NCI-H82 treated with DMSO at 0.1 percent for 48 hours (cell line): ENCODE measurements around the gene SYNE2.

Source experiments
- DNase-seq: peaks from one replicate; lab custom pipeline; 2025; ENCODE audit not compliant: unreplicated experiment; lab: John Stamatoyannopoulos, UW

Gene SYNE2

DNA sequence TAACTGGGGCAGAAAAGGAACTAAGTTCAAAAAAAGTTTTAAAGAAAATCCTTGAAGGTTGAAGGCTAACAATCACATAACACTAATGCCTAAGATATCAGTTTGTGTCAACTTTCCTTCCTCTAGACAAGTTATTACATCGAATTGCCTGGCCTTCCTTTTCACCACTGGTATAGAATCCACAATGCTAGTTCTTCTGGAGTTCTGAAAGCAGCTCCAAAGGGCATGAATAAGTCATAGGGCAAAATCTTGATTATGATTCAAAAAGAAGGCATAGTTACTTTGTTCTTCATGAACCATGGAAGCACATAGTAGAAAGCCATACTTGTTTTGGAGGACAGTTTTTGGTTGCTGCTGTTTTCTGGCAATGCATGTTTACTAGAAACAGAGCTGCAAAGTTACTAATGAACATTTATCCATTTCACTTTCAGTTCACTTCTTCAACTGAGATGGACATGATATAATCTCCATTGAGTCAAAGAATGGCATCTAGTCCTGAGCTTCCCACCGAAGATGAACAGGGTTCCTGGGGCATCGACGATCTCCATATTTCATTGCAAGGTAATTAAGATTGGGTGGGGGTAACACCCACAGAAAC lies 56.0 kb downstream of the SYNE2 start:
- DNase-seq, result no peak

DNA sequence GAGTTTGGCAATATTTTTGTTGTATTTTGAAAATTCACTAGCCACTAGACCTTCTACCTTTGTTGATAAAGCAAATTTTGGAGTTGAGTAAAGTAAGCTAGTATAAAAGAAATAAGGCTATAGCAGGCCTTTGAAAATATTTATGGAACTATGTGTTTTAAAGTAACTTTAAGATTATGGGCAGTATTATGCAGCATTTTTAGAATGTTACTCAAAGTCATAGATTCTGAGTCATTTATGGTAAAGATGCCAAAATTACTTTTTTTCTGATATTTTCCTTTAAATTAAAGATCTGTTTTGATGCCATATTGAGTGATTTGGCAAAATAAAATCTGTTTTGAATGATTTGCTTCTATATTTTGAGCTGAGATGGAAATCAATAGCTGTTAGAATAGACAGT lies 57.2 kb downstream of the SYNE2 start:
- DNase-seq, result no peak

DNA sequence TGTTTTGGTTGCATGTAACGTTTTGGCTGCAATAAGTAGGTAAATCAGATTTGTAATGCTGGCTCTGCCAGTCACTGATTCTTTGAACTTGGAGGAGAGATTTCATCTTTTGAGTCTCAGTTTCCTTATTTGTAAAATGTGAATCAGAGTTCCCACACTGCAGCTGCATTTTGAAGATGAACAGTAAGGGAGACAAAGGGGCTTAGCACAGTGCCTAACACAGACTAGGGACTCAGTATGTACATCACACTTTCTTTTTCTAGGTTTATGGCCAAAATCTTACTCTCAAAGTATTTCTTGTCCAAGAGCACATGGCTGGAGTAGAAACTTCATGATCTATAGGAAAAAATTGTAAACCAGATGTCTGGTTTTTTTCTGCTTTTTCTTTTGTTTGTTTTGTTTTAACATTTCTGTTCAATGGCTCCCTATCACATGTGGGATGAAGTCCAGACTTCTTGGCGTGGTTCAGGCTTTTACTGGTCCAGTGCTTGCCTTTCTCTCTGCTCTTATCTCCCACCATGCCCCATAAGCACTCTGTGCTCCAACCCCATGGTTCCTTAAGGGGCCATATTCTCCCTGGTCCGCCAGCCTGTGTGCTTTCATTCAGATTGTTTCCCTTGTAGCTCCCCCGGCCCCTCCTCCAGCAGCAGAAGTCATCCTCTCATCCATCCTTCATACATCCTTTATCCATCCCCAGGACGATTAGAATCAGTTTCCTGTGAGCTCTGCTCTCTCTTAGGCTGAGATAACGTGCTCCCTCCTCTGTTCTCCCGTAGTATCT lies 58.0 kb downstream of the SYNE2 start:
- no peak for DNase-seq

DNA sequence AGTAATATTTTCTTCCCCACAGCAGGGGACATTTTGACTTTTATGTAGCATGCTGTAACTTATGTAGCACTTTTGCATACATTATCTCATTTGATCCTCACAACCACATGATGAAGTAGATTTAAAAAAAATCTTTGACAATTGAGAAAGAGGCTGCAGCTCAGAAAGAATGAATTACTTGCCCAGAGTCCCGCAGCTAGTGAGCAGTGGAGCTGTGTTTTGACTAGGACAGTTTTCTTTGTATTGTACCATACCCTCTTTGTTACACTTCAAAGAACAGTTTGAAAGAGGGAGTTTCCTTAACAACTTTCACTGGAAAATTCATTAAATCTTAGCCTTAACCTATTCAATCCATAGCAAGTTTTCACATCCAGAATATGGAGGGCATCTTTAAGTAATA lies 58.6 kb downstream of the SYNE2 start:
- no peak for DNase-seq

DNA sequence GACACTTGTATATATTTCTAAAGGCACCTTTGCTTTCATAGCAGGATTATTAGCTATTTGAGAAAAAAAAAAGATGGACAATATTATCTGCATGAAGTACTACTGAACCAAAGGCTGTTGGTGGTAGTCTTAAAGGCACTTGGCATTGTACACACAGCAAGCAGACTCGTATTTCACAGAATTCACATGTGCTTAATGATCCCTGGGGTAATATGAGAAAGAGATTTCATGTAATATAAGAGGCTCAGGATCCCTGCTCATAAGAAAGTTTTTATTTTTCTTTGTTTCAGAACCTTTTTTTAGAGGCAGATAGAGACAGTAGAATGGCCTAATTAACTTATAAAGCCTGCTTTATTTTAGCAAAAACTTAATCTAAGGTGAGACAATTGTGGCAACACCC lies 59.5 kb downstream of the SYNE2 start:
- no peak for DNase-seq

DNA sequence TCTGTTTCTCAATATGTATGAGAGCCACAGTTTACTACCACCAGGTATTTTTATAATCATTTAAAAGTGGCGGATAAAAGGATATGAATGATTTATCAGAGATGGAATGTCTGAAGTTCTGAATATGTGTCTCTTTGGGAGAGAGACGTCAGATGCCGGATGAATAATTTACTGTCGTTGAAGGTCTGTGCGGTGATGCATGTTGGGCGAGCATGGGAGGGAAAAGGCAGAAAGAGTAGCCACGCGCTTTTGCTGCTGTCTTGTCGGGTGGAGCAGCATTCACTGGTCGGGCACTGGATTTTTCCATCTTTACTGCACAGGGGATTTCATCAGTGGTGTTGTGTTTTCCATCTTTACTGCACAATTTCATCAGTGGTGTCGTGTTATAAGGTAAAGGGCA lies 65.6 kb downstream of the SYNE2 start:
- DNase-seq, result no peak

DNA sequence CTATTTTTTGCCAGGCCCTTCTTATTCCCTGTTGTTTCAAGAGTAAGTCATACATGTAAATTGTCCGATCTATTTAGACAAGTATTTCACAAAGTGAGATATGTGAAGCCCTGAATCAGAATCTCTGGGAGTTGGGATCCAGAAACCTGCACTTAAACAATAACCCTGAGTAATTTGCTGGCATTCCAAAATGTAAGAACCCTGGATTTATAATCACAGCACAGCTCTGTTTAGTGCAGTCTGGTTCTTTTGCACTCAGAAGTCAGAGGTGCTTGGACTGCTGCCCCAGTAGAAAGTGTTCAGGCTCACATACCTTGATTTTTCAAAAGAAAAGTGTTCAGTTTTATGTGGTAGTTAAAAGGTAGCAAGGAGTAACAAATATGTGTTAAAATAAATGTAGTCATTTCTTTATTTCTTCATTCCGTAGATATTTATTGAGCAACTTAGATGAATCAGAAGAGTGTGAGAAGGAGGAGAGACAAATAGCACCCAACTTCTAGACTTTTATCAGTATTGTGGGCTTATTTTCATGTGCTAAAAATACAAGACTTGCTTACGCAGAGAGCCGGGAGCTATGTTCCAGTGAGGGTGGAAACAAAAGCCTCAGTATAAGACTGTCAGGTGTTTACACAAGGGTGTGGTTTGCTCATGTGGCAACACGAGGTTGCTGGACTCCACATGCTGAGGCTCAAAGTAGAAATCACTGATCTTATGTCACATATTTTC lies 70.1 kb downstream of the SYNE2 start:
- no peak for DNase-seq

DNA sequence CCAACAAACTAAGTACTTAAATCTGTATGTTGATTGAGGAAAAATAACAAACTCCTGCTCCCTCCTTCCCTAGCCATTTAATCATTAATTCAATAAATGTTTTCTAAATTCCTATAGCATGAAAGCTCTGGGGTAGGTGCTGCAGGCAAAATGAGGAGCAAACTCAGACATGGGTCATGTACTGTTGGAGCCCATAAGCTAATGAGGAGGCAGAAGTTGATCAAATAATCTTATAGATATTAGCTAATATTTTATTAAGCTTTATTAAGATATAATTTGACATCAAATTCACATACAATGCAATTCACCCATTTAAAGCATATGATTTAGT lies 70.6 kb downstream of the SYNE2 start:
- DNase-seq, result no peak

DNA sequence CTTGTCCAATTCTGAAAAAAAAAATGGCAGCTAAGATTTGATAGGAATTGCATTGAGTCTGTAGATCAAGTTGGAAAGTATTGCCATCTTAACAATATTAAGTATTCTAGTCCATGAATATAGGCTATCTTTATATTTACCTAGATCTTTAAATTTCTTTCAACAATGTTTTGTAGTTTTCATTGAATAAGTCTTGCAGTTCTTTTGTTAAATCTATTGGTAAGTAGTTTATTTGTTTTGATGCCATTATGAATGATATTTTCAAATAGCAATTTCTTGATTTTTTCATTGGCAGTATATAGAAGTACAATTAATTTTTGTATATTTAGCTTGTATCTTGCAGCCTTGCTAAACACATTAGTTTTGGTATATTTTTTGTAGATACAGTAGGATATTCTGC lies 71.6 kb downstream of the SYNE2 start:
- DNase-seq, result no peak

DNA sequence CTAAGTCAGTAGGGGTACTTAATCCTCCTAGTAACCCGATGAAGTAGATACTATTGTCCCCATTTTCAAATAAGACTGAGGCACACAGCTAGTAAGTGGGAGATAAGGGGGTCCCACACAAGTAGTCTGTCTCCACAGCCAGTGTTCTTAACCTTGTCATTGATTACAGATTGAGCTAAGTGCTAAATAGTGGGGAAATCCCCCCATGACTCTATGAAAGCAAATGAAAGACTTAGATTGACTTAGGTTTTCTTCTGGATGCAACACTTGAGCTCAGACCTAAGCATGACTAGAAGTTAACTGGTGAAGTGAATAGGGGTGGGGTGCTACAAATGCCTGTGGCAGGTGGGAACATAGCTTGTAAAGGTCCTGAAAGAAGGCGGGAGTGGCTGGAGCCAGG lies 73.8 kb downstream of the SYNE2 start:
- no peak for DNase-seq

DNA sequence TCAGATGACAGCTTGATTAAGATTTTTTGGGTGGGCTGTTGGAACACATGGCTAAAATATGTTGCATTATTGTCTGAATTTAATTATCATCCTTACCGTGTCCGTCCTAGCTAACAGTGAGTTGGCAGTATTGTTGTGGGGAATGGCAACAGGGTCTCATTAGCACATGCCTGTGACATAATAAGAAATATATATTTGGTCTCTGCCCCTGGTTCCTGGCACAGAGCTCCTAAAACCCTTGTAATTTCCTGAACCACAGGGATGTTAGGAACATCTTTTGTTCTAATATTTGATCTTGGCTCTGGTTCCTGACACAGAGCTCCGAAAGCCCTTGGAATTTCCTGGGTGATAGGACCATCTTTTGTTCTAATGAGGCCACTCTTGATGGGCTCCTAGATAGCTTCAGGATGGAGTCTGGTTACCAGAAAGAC lies 76.0 kb downstream of the SYNE2 start:
- DNase-seq, result no peak

DNA sequence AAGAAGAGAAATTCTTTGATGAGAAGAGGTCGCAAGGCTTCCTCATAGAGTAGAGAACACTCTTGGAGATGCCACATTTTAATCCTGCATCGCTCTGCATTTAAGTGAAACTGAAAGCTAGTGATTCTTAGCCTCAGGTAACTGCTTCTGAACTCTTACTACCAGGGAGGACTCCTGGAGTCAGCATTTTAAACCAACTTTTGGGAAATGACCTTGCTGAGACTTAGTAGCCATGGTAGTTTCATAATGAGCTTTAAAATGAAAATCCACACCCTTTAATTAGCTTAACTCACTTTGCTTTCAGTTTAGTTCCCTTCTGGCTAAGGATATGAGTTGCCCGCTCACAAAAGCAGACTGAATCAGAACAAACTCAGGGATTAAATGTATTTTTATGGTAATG lies 80.3 kb downstream of the SYNE2 start:
- DNase-seq, result peak; percentile 91

DNA sequence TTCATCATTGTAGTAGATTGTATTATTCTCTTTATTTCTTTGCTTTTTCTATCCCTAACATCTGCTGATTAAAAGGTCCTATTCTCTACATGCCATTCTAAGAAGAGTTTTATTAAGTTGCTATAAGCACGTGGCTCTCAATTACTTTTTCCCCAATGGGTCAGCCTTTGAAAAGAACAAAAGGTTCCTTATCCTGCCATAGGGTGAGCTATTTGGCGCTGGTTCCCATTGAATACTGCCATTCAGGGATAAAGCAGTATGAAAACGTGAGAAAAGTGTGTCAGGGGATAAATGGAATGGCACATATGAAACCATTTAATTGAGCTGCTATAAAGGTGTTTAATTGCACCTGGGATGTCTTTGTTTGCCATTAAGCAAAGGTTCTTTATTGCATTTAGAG lies 80.9 kb downstream of the SYNE2 start:
- DNase-seq, result no peak

DNA sequence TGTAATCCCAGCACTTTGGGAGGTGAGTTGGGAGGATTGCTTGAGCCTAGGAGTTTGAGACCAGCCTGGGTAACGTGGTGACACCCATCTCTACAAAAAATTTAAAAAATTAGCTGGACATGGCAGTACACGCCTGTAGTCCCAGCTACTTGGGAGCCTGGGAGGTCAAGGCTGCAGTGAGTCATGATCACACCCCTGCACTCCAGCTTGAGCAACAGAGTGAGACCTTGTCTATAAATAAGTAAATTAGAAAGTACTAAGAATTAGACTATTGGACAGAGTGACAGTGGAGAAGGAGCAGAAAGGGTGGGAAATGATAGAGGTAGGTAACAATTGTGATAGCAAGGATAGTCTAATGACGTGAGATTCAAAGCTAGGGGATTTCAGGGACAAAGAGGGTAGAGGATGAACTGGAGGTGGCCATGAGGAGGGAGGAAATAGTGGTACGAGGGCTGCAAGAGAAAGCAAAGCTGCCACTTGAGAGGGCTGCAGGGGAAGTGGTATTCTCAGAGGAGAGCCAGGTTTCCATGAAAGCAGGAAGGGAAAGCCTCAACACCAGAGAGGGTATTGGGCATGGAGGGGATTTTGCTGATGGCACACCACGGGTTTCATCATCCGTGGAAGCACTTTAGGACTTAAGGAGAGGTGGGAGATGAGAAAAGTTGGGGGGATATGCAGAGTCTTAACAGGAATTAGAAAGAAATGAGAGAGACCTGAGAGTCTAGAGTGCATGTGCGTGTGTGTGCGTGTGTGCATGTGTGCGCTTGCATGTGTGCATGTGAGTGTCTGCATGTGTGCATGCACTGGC lies 85.6 kb downstream of the SYNE2 start:
- no peak for DNase-seq

DNA sequence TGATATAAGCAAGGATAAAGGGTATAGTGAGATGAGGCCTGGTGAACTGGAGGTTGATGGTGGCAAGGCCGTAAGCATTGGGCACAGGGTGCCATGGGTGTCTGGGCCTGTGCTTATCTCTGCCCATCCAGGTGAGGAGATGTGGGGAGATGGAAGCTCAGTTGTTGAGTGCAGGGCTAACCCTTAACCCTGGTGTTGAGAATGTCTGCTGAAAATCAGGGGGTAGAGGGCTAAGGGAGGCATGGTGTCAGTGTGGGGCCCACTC lies 86.1 kb downstream of the SYNE2 start:
- no peak for DNase-seq

DNA sequence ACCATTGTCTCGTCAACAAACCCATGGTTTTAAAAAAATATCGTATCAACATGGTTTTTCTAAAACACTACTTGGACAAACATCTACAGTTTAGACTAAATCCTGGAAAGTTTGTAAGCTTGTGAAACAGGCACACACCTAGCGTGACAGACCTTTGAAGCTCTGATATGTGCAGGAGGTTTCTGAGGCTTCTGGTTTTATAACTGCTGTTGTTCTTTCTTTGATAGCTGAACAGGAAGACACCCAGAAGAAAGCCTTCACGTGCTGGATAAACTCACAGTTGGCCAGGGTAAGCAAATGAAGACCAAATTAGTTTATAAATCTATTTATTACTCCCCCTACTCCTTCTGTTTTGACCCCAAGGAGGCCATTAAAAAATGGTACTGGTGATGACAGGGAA lies 87.6 kb downstream of the SYNE2 start:
- DNase-seq, result no peak

DNA sequence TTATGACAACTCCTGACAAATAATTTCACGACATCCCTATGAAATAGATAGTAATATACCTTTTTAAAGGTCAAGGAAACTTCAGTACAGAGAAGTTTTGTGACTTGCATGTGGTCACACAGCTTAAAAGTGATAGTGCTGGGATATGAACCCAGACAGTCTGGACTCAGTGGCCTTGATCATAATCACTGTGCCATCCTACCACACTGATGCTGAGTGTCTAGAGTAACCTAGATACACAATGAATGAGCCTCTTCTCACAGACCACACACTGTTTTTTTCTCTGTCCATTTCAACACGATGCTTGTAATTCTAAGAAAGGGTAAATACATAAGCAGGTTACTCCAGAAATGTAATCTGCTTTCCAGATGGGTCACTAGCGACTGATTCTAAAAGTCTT lies 88.2 kb downstream of the SYNE2 start:
- peak; percentile 75 for DNase-seq

DNA sequence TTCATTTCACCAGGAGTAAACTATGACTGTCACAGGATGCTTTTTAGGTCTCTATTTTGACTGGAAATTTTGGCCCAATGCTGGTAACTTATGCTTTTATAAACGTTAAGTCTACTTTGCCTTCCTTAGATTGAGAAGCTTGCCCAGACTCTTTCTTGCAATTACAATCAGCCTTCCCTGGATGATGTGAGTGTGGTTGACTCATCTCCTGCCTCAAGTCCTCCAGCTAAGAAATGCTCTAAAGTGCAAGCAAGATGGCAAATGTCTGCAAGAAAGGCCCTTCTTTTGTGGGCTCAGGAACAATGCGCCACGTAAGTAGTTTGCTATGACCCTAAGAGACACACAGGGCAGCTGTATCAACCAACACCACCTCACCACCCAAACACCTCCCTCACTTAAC lies 96.9 kb downstream of the SYNE2 start:
- no peak for DNase-seq

DNA sequence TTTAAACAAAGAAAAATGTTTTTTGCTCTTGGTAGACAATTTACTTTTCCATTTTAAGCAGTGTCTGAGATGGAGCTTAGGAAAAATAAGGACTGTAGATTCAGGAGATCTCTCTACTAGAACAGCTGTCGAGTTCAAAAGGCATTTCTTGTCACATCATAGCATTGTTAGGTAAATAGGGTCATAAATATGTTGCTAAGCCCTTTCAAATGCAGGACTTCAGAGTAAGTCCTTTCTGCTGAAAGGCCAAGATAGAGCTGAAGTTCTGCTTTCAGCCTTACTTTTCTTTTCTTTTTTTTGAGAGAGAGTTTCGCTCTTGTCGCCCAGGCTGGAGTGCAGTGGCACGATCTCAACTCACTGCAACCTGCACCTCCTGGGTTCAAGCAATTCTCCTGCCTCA lies 98.2 kb downstream of the SYNE2 start:
- DNase-seq, result no peak

DNA sequence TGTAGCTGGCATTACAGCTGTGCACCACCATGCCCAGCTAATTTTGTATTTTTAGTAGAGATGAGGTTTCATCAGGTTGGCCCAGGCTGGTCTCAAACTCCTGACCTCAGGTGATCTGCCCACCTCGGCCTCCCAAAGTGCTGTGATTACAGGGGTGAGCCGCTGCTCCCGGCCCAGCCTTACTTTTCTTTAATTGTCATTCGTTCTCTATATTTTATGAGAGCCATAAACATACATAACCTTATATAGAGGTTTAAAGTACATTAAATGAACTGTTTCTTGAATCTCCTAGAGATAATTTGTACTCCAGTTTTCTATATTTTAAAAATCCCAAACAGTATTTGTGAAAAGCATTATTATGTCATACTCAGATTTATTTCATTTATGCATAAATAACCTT lies 98.6 kb downstream of the SYNE2 start:
- DNase-seq, result no peak

DNA sequence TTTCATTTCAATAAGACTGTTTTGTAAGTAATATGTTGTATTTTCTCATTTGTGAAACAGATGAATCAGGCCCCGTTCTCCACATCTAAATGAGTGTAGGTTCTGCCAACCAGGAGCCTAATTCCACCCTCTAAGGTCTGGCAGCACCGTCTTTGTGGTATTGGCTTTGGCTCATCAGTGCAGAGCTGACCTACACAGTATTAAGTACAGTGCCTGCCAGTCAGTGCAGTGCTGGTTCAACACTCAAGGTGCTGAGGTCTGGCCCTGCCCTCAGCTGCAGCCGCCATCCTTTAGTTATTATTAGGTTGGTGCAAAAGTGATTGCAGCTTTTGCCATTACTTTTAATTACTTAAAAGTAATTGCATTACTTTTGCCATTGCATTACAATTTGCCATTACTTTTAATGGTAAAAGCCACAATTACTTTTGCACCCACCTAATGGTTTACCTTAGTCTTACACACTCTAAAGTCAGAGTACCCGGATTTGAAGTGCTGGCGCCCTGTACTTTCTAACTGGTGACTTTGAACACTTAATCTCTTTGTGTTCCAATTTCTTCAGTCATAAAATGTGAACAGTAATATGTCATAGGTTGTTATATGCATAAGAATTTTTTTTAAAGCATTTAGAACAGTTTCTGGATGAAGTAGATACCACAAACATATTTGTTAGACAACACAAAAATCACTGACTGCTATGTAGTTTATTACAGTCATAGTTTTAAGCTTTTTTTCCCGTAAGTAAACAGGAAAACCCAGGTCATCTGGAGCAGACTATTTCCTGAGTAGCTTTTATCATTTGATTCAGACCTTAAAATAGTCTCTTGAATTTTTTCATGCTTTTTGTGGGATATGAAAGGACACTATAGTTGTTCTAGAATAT lies 99.5 kb downstream of the SYNE2 start:
- DNase-seq, result no peak
